ENCODE measurements around the gene BMP7. TPM values are rescaled to one million over a fixed set of nuclear protein-coding genes. Genes with fewer than 3 reads are reported as not detected.

Gene BMP7
- total RNA-seq, 2 experiments from 2014 or later = not detected

DNA sequence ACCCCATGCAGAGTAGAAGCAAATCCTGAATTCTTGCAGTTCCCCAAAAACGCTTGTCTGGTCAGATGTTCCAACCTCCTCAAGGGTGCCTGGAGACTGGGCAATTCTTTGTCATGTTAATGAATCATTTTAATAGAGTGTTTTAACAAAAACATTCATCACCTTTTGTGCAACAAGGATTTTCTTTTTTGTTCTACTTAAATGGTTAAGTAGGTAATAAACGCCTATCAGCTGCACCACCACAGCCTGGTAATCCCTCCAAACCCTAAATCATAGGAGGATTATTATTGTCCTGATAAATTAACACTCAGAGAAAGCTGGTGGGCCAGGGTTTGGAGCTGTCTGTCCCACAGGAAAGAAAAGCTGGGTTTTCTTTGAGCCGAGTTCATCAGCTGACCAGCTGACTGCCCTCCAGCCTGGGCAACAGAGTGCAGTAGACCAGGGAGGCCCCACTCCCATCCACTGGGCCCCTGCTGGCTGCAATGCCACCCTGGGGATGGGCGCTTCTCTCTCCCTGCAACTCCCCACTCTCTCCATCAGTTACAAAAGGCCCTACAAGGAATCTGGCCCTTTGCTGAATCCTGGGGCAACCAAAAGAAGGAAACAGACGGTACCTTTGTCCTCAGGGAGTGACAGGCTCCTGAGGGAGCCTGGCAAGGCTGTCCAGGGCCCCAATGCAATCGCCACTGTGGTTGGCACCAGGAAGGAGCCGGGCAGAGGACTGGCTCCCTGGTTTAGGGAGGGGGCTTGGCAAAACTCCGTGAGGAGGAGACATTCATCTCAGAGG is 23.1 kb upstream of the BMP7 start:
- H3K27me3 Mint-ChIP-seq = peaks cover 74% of the 10 kb centered on the region
- Histone ChIP-seq H3K27me3 (ENCODE audit: control insufficient read depth in 1 of 2, insufficient read depth in 2 of 2, low read length in 2 of 2) (peaks cover 26 to 38% of the 10 kb centered on the region in 2 experiments), H3K4me3 (ENCODE audit: low read length) (no peak overlapping the region), H3K36me3 (ENCODE audit: insufficient read depth, low read length) (no peaks in the 10 kb centered on the region), H3K27ac (ENCODE audit: low read depth in 1 of 2, low read length in 2 of 2) (no peak overlapping the region), H3K4me1 (ENCODE audit: insufficient read depth, low read length) (no peaks in the 10 kb centered on the region), H3K9me3 (ENCODE audit: control insufficient read depth in 1 of 2, insufficient read depth in 1 of 2, low read length in 2 of 2) (peaks cover 0 to 5% of the 10 kb centered on the region in 2 experiments)
- ATAC-seq (ENCODE audit: poor library complexity) = no peak
- TF ChIP-seq, protein P1, sequence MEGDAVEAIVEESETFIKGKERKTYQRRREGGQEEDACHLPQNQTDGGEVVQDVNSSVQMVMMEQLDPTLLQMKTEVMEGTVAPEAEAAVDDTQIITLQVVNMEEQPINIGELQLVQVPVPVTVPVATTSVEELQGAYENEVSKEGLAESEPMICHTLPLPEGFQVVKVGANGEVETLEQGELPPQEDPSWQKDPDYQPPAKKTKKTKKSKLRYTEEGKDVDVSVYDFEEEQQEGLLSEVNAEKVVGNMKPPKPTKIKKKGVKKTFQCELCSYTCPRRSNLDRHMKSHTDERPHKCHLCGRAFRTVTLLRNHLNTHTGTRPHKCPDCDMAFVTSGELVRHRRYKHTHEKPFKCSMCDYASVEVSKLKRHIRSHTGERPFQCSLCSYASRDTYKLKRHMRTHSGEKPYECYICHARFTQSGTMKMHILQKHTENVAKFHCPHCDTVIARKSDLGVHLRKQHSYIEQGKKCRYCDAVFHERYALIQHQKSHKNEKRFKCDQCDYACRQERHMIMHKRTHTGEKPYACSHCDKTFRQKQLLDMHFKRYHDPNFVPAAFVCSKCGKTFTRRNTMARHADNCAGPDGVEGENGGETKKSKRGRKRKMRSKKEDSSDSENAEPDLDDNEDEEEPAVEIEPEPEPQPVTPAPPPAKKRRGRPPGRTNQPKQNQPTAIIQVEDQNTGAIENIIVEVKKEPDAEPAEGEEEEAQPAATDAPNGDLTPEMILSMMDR (IDR thresholded peaks at IDR 0.05) = no peak
- DNase-seq = no peak
- no peak overlapping the region for H3K27ac Mint-ChIP-seq
- no peaks in the 10 kb centered on the region for H3K9me3 Mint-ChIP-seq
- intact Hi-C loops (cut with DNase I, micrococcal nuclease) = no loop called here
- ChIA-PET CTCF (no interaction called here), POLR2A (no interaction called here)
- H3K4me1 Mint-ChIP-seq (ENCODE audit: low read depth) = no peaks in the 10 kb centered on the region
- H3K36me3 Mint-ChIP-seq (ENCODE audit: low read depth) = no peaks in the 10 kb centered on the region
- no peak overlapping the region for H3K4me3 Mint-ChIP-seq

DNA sequence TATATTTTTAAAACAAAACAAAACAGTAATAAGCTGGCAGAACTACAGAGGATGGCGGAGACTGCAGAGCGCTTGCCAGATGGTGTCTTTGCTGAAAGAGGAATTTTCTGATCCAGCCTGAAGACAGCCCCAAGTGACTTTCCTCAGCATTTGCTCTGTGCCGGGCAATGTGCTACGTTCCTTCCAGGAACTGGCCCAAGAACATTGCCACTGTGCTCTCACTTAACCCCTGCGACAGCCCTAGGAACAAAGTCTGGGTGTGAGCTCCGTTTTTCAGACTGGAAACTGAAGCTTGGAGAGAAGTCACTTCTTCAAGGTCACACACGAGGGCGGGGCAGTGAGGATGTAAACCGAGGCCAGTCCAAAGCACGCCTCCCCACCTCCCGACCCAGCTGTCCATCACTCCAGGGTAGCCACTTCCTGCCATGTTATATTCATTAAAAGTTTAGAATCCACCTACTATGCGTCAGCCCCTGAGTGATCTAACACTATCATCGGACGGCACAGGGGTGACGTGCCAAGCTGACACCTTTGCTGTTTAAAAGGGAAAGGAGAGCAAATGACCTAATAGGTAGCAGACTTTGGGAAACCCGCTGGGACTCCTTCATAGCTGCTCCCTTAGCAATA is 22.3 kb upstream of the BMP7 start:
- DNase-seq = no peak
- no peak for ATAC-seq (ENCODE audit: poor library complexity)
- Mint-ChIP-seq H3K4me3 (no peak overlapping the region), H3K36me3 (ENCODE audit: low read depth) (no peaks in the 10 kb centered on the region), H3K4me1 (ENCODE audit: low read depth) (no peaks in the 10 kb centered on the region), H3K27me3 (peaks cover 75% of the 10 kb centered on the region), H3K9me3 (no peaks in the 10 kb centered on the region), H3K27ac (no peak overlapping the region)
- intact Hi-C loops (cut with DNase I, micrococcal nuclease) = no loop called here
- Histone ChIP-seq H3K9me3 (ENCODE audit: control insufficient read depth in 1 of 2, insufficient read depth in 1 of 2, low read length in 2 of 2) (peaks cover 0 to 5% of the 10 kb centered on the region in 2 experiments), H3K36me3 (ENCODE audit: insufficient read depth, low read length) (no peaks in the 10 kb centered on the region), H3K27me3 (ENCODE audit: control insufficient read depth in 1 of 2, insufficient read depth in 2 of 2, low read length in 2 of 2) (peaks cover 30 to 37% of the 10 kb centered on the region in 2 experiments), H3K4me1 (ENCODE audit: insufficient read depth, low read length) (no peaks in the 10 kb centered on the region), H3K27ac (ENCODE audit: low read depth in 1 of 2, low read length in 2 of 2) (no peak overlapping the region), H3K4me3 (ENCODE audit: low read length) (no peak overlapping the region)
- POLR2A ChIA-PET = no interaction called here
- TF ChIP-seq, protein P1 (IDR thresholded peaks at IDR 0.05) = no peak
- CTCF ChIA-PET = no interaction called here

DNA sequence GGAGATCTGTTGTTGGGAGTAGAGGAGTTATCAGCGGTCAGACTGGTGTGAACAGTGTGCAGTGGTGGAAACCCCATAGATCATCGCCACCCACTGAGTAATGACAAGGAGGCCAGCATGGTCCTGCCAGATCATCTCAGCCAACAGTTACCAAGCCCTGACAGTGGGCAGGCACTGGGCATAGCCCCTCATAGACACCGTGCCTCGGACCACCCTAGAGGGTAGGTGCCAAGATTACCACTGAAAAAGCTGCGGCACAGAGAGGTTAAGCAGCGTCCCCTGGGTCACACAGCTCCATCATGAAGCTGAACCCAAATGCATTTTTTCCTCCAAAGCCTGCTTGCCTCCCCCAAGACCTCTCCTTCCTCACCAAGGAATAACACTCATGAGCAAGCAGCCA is 21.5 kb upstream of the BMP7 start:
- ChIA-PET CTCF (no interaction called here), POLR2A (no interaction called here)
- H3K9me3 ChIP-seq (ENCODE audit: control insufficient read depth in 1 of 2, insufficient read depth in 1 of 2, low read length in 2 of 2) = peaks cover 0 to 5% of the 10 kb centered on the region in 2 experiments
- no peak for DNase-seq
- Mint-ChIP-seq H3K36me3 (ENCODE audit: low read depth) (no peaks in the 10 kb centered on the region), H3K9me3 (no peaks in the 10 kb centered on the region), H3K4me1 (ENCODE audit: low read depth) (no peaks in the 10 kb centered on the region), H3K4me3 (no peak overlapping the region), H3K27me3 (peaks cover 75% of the 10 kb centered on the region), H3K27ac (no peak overlapping the region)
- no peaks in the 10 kb centered on the region for H3K4me1 ChIP-seq (ENCODE audit: insufficient read depth, low read length)
- no peaks in the 10 kb centered on the region for H3K36me3 ChIP-seq (ENCODE audit: insufficient read depth, low read length)
- peaks cover 30 to 35% of the 10 kb centered on the region in 2 experiments for H3K27me3 ChIP-seq (ENCODE audit: control insufficient read depth in 1 of 2, insufficient read depth in 2 of 2, low read length in 2 of 2)
- no peak for ATAC-seq (ENCODE audit: poor library complexity)
- TF ChIP-seq, protein P1 (IDR thresholded peaks at IDR 0.05) = no peak
- no peak overlapping the region for H3K4me3 ChIP-seq (ENCODE audit: low read length)
- no peak overlapping the region for H3K27ac ChIP-seq (ENCODE audit: low read depth in 1 of 2, low read length in 2 of 2)
- intact Hi-C loops (cut with DNase I, micrococcal nuclease) = no loop called here

Measured in CD4-positive, alpha-beta T cell (primary cell).